GM12801 (cell line): ENCODE data around the gene CHD9.

Source experiments
- TF ChIP-seq, protein P1 (sequence below): IDR thresholded peaks from one replicate; pipeline ENCODE4 v1.5.1; 2011; ENCODE audit warnings: control low read depth; ENCODE audit not compliant: insufficient read length; ENCODE audit errors: extremely low read depth

The CHD9 gene

GRCh38 chr16:53105565-53105964 is 50.8 kb downstream of the CHD9 start:
- TF ChIP-seq, protein P1, sequence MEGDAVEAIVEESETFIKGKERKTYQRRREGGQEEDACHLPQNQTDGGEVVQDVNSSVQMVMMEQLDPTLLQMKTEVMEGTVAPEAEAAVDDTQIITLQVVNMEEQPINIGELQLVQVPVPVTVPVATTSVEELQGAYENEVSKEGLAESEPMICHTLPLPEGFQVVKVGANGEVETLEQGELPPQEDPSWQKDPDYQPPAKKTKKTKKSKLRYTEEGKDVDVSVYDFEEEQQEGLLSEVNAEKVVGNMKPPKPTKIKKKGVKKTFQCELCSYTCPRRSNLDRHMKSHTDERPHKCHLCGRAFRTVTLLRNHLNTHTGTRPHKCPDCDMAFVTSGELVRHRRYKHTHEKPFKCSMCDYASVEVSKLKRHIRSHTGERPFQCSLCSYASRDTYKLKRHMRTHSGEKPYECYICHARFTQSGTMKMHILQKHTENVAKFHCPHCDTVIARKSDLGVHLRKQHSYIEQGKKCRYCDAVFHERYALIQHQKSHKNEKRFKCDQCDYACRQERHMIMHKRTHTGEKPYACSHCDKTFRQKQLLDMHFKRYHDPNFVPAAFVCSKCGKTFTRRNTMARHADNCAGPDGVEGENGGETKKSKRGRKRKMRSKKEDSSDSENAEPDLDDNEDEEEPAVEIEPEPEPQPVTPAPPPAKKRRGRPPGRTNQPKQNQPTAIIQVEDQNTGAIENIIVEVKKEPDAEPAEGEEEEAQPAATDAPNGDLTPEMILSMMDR = no peak

DNA sequence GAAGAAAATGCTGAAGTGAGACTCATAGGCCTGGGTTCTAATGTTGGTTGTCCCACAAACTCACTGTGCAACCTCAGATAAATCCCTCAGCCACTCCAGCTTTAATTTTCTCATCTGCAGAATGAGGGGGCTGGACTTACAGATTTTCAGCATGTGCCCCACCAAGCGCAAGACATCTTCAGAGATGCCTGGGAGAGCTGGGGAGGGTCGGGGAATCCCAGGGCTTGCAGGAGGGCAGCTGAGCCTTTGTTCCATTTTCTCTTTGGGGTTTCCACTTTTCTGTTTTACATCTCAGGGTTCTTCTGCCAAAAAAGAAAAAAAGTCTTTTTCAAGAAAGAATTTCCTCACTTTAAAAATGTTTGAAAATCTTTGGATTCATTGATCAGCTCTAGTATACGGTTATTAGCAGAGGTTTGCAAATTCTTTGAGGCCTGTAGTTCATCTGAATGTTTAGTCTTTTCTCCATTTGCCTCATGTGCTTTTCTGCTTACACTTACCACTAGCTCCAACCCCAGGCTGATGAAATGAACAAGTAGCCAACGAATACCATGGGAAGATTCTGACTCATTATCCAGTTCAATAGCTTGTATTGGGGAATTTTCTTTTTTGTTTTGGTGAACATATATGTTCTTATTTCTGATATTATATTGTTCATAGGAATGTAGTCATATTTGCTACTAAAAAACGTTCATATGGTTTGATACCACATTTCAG is 56.4 kb downstream of the CHD9 start:
- TF ChIP-seq, protein P1 = no peak

DNA sequence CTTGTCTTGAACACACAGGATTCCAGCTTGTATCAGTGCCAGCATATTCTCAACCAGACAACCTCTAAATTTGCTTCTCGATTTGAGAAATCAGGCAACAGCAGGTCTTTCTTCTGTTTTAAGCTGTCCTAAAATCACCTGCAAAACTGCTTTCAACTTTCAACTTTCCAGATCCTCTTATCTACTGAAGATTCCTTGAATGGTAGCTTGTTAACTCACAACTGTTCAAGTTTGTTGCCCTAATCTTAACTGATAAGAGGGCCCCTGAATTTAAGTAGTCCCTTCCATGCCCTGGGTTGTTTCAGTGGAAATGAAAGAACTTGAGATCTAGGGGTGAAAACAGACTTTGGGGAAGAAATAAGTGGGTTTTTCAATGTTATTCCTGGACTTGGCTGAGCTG is 57.2 kb downstream of the CHD9 start:
- TF ChIP-seq, protein P1 = no peak

GRCh38 chr16:53115047-53115446 is 60.3 kb downstream of the CHD9 start:
- TF ChIP-seq, protein P1 = no peak

DNA sequence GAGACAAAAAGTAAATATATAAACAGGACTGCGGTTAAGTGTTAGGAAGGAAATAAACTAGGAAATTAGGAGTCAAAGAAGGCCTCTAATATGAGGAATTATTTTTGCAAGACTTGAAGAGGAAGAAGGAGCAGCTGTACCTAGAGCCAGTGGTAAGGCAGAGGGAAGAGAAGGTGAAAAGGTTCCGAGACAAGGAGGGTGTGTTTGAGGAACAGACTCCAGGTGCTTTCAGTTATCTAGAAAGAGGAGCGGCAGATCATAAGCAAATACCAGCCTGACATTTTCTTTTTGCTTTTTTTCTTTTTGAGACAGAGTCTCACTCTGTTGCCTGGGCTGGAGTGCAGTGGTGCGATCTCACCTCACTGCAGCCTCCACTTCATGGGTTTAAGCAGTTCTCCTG is 61.0 kb downstream of the CHD9 start:
- TF ChIP-seq, protein P1 = no peak

DNA sequence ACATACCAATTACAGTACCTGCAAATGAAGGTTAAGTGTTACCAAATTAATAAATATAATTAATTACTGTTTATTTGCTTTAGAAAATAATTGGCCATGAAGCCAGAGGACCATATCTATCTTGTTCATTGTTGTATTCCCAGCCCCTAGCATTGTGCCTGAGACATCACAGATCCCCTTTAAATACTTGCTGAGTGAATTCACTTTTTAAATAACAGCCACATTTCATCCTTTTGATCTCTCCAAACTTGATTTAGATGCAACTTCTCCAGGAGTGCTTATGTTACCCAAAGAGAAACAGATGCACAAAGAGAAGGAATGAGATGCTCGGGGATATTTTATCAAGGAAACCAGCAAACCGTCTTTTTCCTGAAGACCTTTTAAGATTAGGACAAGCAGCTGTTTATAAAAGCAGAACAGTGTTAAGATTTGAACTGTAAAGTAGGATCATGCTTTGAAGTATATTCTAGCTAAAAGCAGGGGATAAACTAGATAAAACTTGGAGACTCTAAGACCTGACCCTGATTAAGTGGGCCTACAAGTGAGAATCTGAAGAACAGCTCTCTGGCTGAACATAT is 66.3 kb downstream of the CHD9 start:
- TF ChIP-seq, protein P1 = no peak

GRCh38 chr16:53121661-53122060 is 66.9 kb downstream of the CHD9 start:
- TF ChIP-seq, protein P1 = no peak
